ENCODE results near the gene PRLH.

PRLH gene

DNA sequence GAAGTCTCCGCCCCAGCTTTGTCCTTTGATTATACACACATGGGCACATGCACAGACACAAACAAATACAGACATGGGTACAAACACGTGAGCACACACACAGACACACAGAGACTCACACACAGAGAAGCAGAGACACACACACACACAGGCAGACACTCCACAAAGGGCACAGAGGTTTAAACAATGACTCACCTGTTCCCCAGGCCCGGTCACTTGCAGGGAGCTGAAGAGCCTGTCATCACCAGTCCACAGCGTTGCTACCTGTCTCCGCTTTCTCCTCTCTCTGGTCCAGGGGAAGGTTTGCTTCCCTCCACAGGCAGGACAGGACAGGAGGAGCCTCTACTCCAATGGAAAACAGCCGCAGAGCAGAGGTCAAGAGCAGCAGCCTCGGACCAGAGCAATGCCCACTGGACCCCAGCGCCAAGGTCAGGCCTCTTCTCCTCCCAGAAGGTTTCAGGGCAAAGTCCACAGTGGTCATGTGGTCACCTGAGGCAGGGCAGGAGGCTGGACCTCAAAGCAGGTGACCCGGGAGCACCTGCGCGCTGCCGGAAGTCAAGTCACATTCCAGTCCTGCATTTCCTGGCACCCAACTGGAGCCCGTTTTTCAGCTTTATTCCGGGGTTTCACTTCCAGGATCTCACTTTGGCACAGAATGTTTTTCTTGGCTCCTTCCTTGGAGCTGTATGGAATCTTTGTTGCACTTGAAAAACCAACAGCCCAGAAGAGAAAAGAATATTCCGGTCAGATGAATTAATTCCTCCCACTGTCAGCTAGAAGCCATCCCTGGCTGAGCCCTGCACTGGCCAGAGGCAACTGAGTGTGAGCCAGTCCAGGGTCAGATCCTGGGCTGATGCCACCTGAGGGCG, 24.1 kb downstream of the PRLH start, which contains the start of gene RAB17:
Gene RAB17, minus strand, starts transcription at position 463 of the 869 bp plus-strand sequence. CDS start 4,580 bp downstream, outside the sequence.
- H3K4me3 Mint-ChIP-seq: peak within 1 kb of the TSS; percentile 42 to 52 (median 46)
- H3K4me1 Mint-ChIP-seq: peaks cover 49% of the 10 kb centered on the region
- no peaks in the 10 kb centered on the region for H3K9me3 Mint-ChIP-seq
- TF ChIP-seq, protein P1, sequence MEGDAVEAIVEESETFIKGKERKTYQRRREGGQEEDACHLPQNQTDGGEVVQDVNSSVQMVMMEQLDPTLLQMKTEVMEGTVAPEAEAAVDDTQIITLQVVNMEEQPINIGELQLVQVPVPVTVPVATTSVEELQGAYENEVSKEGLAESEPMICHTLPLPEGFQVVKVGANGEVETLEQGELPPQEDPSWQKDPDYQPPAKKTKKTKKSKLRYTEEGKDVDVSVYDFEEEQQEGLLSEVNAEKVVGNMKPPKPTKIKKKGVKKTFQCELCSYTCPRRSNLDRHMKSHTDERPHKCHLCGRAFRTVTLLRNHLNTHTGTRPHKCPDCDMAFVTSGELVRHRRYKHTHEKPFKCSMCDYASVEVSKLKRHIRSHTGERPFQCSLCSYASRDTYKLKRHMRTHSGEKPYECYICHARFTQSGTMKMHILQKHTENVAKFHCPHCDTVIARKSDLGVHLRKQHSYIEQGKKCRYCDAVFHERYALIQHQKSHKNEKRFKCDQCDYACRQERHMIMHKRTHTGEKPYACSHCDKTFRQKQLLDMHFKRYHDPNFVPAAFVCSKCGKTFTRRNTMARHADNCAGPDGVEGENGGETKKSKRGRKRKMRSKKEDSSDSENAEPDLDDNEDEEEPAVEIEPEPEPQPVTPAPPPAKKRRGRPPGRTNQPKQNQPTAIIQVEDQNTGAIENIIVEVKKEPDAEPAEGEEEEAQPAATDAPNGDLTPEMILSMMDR (IDR thresholded peaks at IDR 0.05; ENCODE audit: unreplicated experiment in 3 of 3): no peak
- H3K27me3 Mint-ChIP-seq (ENCODE audit: low read depth): peaks cover 4% of the 10 kb centered on the region
- H3K36me3 Mint-ChIP-seq (ENCODE audit: low read depth): peaks cover 3% of the 10 kb centered on the region
- peak within 1 kb of the TSS; percentile 38 to 89 (median 68) for H3K27ac Mint-ChIP-seq

DNA sequence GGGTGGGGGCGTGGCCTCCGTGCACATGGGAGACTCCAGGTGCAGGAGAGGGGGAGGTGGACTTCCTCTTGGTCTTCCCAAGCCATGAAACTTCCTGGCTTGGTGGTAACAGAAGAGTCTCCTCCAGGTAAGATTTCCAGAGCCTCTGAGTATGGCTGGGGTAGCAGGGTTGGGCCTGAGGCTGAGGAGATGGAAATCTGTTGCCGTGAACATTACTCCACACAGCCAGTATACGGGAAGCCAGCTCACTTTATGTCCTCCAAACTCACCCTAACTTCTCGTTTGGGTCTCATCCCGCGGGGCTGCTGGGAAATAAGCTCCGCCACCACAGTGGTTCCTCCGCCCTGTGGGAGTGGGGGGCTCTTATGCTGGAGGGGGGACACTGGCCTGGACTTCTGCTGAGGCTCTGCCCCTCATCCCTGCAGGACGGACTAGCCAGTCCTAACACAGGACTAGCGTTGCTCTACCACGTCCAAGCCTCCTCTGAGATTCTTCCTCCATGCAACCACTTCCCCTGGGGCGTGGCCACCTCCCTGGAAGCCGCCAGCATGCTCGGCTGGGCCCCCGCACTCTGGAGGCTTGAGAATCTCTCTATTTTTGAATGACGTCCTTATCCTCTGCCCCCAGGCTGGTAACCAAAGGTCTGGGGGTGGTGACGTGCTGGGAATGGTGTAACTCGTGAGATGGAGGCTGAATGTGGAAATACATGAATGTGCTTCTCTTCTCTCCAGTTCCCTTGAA, 24.9 kb downstream of the PRLH start:
- Mint-ChIP-seq H3K27me3 (ENCODE audit: low read depth) (peaks cover 4% of the 10 kb centered on the region), H3K27ac (peak overlapping the region; percentile 38 to 89 (median 60)), H3K4me3 (peak overlapping the region in 2 of 3 experiments; percentile 14 to 46), H3K36me3 (ENCODE audit: low read depth) (peaks cover 3% of the 10 kb centered on the region), H3K4me1 (peaks cover 47% of the 10 kb centered on the region), H3K9me3 (no peaks in the 10 kb centered on the region)
- TF ChIP-seq, protein P1 (IDR thresholded peaks at IDR 0.05; ENCODE audit: unreplicated experiment in 3 of 3): no peak

DNA sequence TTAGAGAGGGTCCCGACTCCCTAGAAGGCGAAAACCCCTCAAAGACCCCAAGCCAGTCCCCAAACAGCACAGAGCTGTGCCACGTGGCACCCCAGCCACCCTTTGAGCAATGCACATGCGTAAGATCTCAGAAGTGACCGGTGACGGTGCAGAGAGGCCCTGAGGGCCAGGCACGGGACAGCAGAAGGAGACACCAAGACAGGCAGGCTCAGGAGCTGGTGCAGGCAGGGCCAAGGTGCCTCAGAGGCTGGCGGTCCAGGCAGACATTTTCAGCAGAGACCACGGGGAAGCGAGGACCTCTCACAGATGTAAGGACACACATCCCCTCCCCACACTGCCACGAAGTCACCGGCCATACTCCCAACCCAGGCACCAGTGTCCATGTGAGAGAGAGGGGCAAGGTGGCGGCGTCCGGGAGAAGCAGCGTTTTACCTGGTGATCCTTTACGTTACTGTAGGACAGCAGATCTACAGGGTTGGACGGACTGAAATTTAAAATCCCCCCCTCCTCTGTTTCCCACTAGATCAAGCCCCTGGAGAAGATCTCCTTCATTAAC, 26.1 kb downstream of the PRLH start:
- H3K4me3 Mint-ChIP-seq: no peak overlapping the region
- TF ChIP-seq, protein P1 (IDR thresholded peaks at IDR 0.05; ENCODE audit: unreplicated experiment in 3 of 3): no peak
- H3K27me3 Mint-ChIP-seq (ENCODE audit: low read depth): peaks cover 4% of the 10 kb centered on the region
- H3K4me1 Mint-ChIP-seq: peaks cover 35% of the 10 kb centered on the region
- no peak overlapping the region for H3K27ac Mint-ChIP-seq
- H3K9me3 Mint-ChIP-seq: no peaks in the 10 kb centered on the region
- H3K36me3 Mint-ChIP-seq (ENCODE audit: low read depth): no peaks in the 10 kb centered on the region

DNA sequence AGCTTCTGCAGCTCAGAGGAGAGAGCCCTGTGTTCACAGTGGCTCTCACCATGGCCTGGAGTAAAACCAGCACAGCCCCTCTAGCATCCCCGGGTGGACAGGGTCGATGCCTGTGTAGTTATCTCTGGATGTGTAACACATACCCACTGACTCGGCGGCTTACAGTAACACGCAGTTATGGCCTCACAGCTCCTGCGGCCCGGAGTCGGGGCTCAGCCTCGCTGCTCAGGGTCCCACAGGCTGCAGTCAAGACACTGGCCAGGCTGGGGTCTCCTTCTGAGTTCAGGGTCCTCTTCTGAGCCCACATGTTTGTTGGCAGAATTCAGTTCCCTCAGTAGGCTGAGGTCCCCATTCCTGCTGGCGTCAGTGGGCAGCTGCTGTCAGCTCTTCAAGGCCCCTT, 26.7 kb downstream of the PRLH start:
- no peaks in the 10 kb centered on the region for H3K9me3 Mint-ChIP-seq
- TF ChIP-seq, protein P1 (IDR thresholded peaks at IDR 0.05; ENCODE audit: unreplicated experiment in 3 of 3): no peak
- H3K36me3 Mint-ChIP-seq (ENCODE audit: low read depth): no peaks in the 10 kb centered on the region
- no peak overlapping the region for H3K4me3 Mint-ChIP-seq
- no peak overlapping the region for H3K27ac Mint-ChIP-seq
- H3K27me3 Mint-ChIP-seq (ENCODE audit: low read depth): peaks cover 4% of the 10 kb centered on the region
- H3K4me1 Mint-ChIP-seq: peaks cover 34% of the 10 kb centered on the region

DNA sequence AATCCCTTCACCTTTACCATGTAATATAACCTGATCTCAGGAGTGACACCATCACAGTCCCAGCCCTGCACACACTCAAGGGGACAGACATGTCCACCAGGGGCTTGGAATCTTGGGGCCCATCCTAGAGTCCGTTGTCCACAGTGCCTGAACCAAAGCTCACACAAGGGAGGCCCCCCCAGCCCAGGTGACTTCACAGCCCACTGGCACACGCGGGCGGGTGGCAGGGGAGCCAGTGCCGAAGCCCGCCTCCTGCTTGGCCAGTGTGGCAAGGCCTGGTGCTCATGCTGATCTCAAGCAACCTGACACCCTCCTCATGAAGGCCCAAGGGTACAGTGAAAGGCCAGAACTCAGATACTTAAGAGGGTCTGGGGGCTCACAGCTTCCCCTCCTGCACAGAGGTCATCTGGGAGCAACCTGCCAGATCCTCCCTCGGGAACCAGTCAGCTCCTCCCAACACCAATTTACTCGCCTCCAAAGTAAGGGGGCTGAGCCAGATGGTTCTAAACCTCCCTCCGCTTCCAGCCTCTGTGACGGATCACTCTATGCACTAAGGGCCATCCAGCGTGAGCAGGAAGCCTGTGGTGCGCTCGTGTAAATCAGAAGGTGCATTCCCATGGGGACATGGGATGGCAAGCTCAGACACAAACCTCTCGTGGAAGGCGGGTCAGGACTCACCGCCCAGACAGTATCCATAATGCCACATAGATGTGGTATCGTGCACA, 27.4 kb downstream of the PRLH start:
- Mint-ChIP-seq H3K4me1 (peaks cover 34% of the 10 kb centered on the region), H3K27me3 (ENCODE audit: low read depth) (peaks cover 4% of the 10 kb centered on the region), H3K4me3 (no peak overlapping the region), H3K27ac (peak overlapping the region in 1 of 3 experiments; percentile 12), H3K9me3 (no peaks in the 10 kb centered on the region), H3K36me3 (ENCODE audit: low read depth) (no peaks in the 10 kb centered on the region)
- TF ChIP-seq, protein P1 (IDR thresholded peaks at IDR 0.05; ENCODE audit: unreplicated experiment in 3 of 3): no peak

Data from nephron (organoid).